H9 (cell line): ENCODE results near the gene SRGAP3. TPM values are rescaled to one million over a fixed set of nuclear protein-coding genes. Genes with fewer than 3 reads are reported as not detected.

Source experiments
- DNase-seq: peaks from one replicate; pipeline ENCODE4 v3.0.0-alpha.2; 2017
- H2AFZ ChIP-seq: one replicate; pipeline ENCODE4 v1.6.1; 2013; ENCODE audit warnings: mild to moderate bottlenecking, low read length, control low read depth, moderate library complexity
- H2AK5ac ChIP-seq: 2 replicates; pipeline ENCODE4 v1.6.1; 2013; ENCODE audit warnings: low read length, control low read depth, mixed read lengths; ENCODE audit not compliant: insufficient read length
- H2BK120ac ChIP-seq: one replicate; pipeline ENCODE4 v1.6.1; 2013; ENCODE audit warnings: low read depth, mild to moderate bottlenecking, low read length, control low read depth, inconsistent platforms; ENCODE audit not compliant: poor library complexity, severe bottlenecking
- H2BK12ac ChIP-seq: 2 replicates; pipeline ENCODE4 v1.6.1; 2013; ENCODE audit warnings: low read length, control low read depth, mixed read lengths, low read depth; ENCODE audit not compliant: insufficient read length
- H2BK15ac ChIP-seq: 2 replicates; pipeline ENCODE4 v1.6.1; 2013; ENCODE audit warnings: low read depth, low read length, control low read depth
- H2BK20ac ChIP-seq: one replicate; pipeline ENCODE4 v1.6.1; 2013; ENCODE audit warnings: low read depth, mild to moderate bottlenecking, low read length, control low read depth, inconsistent platforms; ENCODE audit not compliant: poor library complexity, severe bottlenecking
- H2BK5ac ChIP-seq: 2 replicates; pipeline ENCODE4 v1.6.1; 2013; ENCODE audit warnings: low read length, control low read depth, mixed read lengths; ENCODE audit not compliant: insufficient read length
- H3K14ac ChIP-seq: 2 replicates; pipeline ENCODE4 v1.6.1; 2013; ENCODE audit warnings: low read length, control low read depth; ENCODE audit not compliant: insufficient read depth
- H3K18ac ChIP-seq: 2 replicates; pipeline ENCODE4 v1.6.1; 2013; ENCODE audit warnings: low read depth, mild to moderate bottlenecking, mixed read lengths, low read length, control low read depth; ENCODE audit not compliant: insufficient read length
- H3K23ac ChIP-seq: 2 replicates; pipeline ENCODE4 v1.6.1; 2013; ENCODE audit warnings: low read length, control low read depth, mixed read lengths, low read depth; ENCODE audit not compliant: insufficient read length
- H3K23me2 ChIP-seq: 2 replicates; pipeline ENCODE4 v1.6.1; 2013; ENCODE audit warnings: low read depth, mild to moderate bottlenecking, mixed read lengths, low read length, control low read depth; ENCODE audit not compliant: insufficient read length, poor library complexity, severe bottlenecking
- H3K27ac ChIP-seq: 2 replicates; pipeline ENCODE4 v1.5.1; 2013; ENCODE audit warnings: low read length, control low read depth, mixed read lengths, low read depth; ENCODE audit not compliant: insufficient read length
- H3K27me3 ChIP-seq: 2 replicates; pipeline ENCODE4 v1.6.1; 2013; ENCODE audit warnings: low read length, control low read depth, inconsistent platforms; ENCODE audit not compliant: insufficient read depth
- H3K4ac ChIP-seq: 2 replicates; pipeline ENCODE4 v1.6.1; 2013; ENCODE audit warnings: low read depth, mild to moderate bottlenecking, control low read depth, inconsistent platforms, low read length, moderate library complexity
- H3K4me1 ChIP-seq: 2 replicates; pipeline ENCODE4 v1.6.1; 2013; ENCODE audit warnings: low read length, control low read depth, inconsistent platforms; ENCODE audit not compliant: insufficient read depth
- H3K4me2 ChIP-seq: 2 replicates; pipeline ENCODE4 v1.6.1; 2013; ENCODE audit warnings: low read length, control low read depth, mixed read lengths; ENCODE audit not compliant: insufficient read length, insufficient read depth
- H3K56ac ChIP-seq: 2 replicates; pipeline ENCODE4 v1.6.1; 2013; ENCODE audit warnings: low read depth, mild to moderate bottlenecking, mixed read lengths, low read length, control low read depth; ENCODE audit not compliant: insufficient read length
- H3K79me1 ChIP-seq: 2 replicates; pipeline ENCODE4 v1.6.1; 2013; ENCODE audit warnings: low read depth, mild to moderate bottlenecking, moderate library complexity, low read length, control low read depth, inconsistent platforms; ENCODE audit not compliant: insufficient read depth, poor library complexity, severe bottlenecking
- H3K79me2 ChIP-seq: 2 replicates; pipeline ENCODE4 v1.6.1; 2013; ENCODE audit warnings: low read length, control low read depth, inconsistent platforms; ENCODE audit not compliant: insufficient read depth
- H3K9ac ChIP-seq: 2 replicates; pipeline ENCODE4 v1.6.1; 2013; ENCODE audit warnings: low read length, control low read depth, mixed read lengths; ENCODE audit not compliant: insufficient read length; ENCODE audit errors: extremely low read depth
- H3K9me3 ChIP-seq: one replicate; pipeline ENCODE4 v1.6.1; 2013; ENCODE audit warnings: low read depth, low read length, inconsistent platforms; ENCODE audit not compliant: control insufficient read depth
- H3T11ph ChIP-seq: one replicate; pipeline ENCODE4 v1.6.1; 2013; ENCODE audit warnings: mild to moderate bottlenecking, low read length, control low read depth, inconsistent platforms
- H4K20me1 ChIP-seq: one replicate; pipeline ENCODE4 v1.6.1; 2013; ENCODE audit not compliant: control insufficient read depth, insufficient read length, insufficient read depth
- H4K5ac ChIP-seq: 2 replicates; pipeline ENCODE4 v1.6.1; 2013; ENCODE audit warnings: low read depth, mild to moderate bottlenecking, mixed read lengths, low read length, control low read depth; ENCODE audit not compliant: insufficient read length
- H4K8ac ChIP-seq: replicated peaks from 2 replicates; pipeline ENCODE4 v1.6.1; 2013; ENCODE audit warnings: low read length, control low read depth, mixed read lengths, low read depth; ENCODE audit not compliant: insufficient read length
- H4K91ac ChIP-seq: 2 replicates; pipeline ENCODE4 v1.6.1; 2013; ENCODE audit warnings: low read depth, mild to moderate bottlenecking, moderate library complexity, mixed read lengths, low read length, control low read depth; ENCODE audit not compliant: insufficient read length
- H3K27ac Mint-ChIP-seq, 3 experiments: 2 replicates in 2 of 3; 3 replicates in 1 of 3; pipeline ENCODE4 v1.8.0; 2020 to 2021; ENCODE audit warnings: mixed read lengths in 3 of 3, mild to moderate bottlenecking in 1 of 3, moderate library complexity in 1 of 3
- H3K27me3 Mint-ChIP-seq: 2 replicates; pipeline ENCODE4 v1.8.0; 2021; ENCODE audit warnings: low read depth, mild to moderate bottlenecking, moderate library complexity, mixed read lengths
- H3K36me3 Mint-ChIP-seq, 3 experiments: 2 replicates in 2 of 3; 3 replicates in 1 of 3; pipeline ENCODE4 v1.8.0; 2020 to 2021; ENCODE audit warnings: low read depth in 3 of 3, mixed read lengths in 3 of 3; ENCODE audit not compliant: insufficient read depth in 1 of 3
- H3K4me1 Mint-ChIP-seq, 2 experiments: 2 replicates each; pipeline ENCODE4 v1.8.0; 2020; ENCODE audit warnings: mixed read lengths in 2 of 2
- H3K4me3 Mint-ChIP-seq, 2 experiments: 2 replicates in 1 of 2; 3 replicates in 1 of 2; pipeline ENCODE4 v1.8.0; 2020 to 2021; ENCODE audit warnings: mild to moderate bottlenecking in 2 of 2, mixed read lengths in 2 of 2, moderate library complexity in 1 of 2
- H3K9me3 Mint-ChIP-seq, 2 experiments: 2 replicates in 1 of 2; 3 replicates in 1 of 2; pipeline ENCODE4 v1.8.0; 2020; ENCODE audit warnings: mild to moderate bottlenecking in 2 of 2, mixed read lengths in 2 of 2, moderate library complexity in 1 of 2
- WGBS: extraction: QIAGEN DNeasy Blood & Tissue Kit; methylation state at CpG from one replicate; pipeline ENCODE4 v1.1.7; 2013; ENCODE audit warnings: missing lambda C conversion rate, low lambda C conversion rate, mixed read lengths; ENCODE audit not compliant: insufficient read length; ENCODE audit errors: extremely low coverage; 5-methylcytosine and 5-hydroxymethylcytosine counted together
- total RNA-seq: library from RNA; stranded (reverse); gene quantifications from 2 replicates; pipeline ENCODE4 v1.2.1, GENCODE V29; 2021
- TF ChIP-seq, protein P1 (sequence below): fragments of 200-600 bp; sonication (generic); conservative IDR thresholded peaks from 3 replicates; pipeline ENCODE4 v1.8.0; 2021; ENCODE audit warnings: antibody characterized with exemption, mild to moderate bottlenecking

The SRGAP3 gene
- total RNA-seq, 1 experiment from 2014 or later: 3.4 TPM

DNA sequence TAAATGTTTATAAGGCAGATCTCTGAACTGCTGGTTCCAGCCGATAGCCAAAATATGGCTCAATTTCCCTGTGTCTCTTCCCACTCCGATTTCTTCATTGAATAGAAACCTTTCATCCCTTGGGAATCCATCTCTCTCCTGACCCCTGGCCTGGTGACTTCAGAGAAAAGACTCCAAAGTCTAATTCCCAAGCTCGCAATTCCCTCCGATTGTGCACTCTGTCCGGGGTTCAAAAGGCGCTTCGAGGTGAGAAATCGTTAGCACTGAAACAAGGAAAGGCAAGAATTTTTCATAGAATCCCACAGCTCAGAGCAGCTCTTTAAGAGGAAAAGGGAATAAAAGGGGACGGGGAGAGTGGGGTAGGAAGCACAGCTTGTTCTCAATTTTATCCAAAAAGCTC lies 267.7 kb downstream of the SRGAP3 start:
- H3K9ac ChIP-seq: no peak overlapping the region
- no peak overlapping the region for H3K4me2 ChIP-seq
- H2AK5ac ChIP-seq: no peak overlapping the region
- H3K56ac ChIP-seq: no peak overlapping the region
- H4K91ac ChIP-seq: no peak overlapping the region
- H4K20me1 ChIP-seq: no peaks in the 10 kb centered on the region
- no peaks in the 10 kb centered on the region for H3K23me2 ChIP-seq
- DNase-seq: no peak
- H2BK120ac ChIP-seq: no peak overlapping the region
- H3K9me3 ChIP-seq: no peaks in the 10 kb centered on the region
- no peak overlapping the region for H3K14ac ChIP-seq
- H3K18ac ChIP-seq: no peak overlapping the region
- no CpG with 5 or more reads among the region's 9 CpGs for WGBS
- H3K4ac ChIP-seq: no peak overlapping the region
- Mint-ChIP-seq H3K4me1 (no peaks in the 10 kb centered on the region), H3K27me3 (peaks cover 26% of the 10 kb centered on the region), H3K36me3 (0 out of 7 replicates have a peak, but pooled peaks cover 0 to 1% (median 0%) of the 10 kb centered on the region in 3 experiments), H3K27ac (no peak overlapping the region), H3K4me3 (no peak overlapping the region), H3K9me3 (peaks cover 0 to 5% of the 10 kb centered on the region in 2 experiments; a peak in 2 of 5 replicates)
- no peak overlapping the region for H2BK15ac ChIP-seq
- no peak overlapping the region for H3K23ac ChIP-seq
- H3K79me2 ChIP-seq: no peaks in the 10 kb centered on the region
- H2BK12ac ChIP-seq: no peak overlapping the region
- no peak overlapping the region for H2AFZ ChIP-seq
- H3K79me1 ChIP-seq: no peaks in the 10 kb centered on the region
- H3K4me1 ChIP-seq: no peaks in the 10 kb centered on the region
- no peak overlapping the region for H3T11ph ChIP-seq
- no peak overlapping the region for H2BK5ac ChIP-seq
- no peak overlapping the region for H4K8ac ChIP-seq
- TF ChIP-seq, protein P1, sequence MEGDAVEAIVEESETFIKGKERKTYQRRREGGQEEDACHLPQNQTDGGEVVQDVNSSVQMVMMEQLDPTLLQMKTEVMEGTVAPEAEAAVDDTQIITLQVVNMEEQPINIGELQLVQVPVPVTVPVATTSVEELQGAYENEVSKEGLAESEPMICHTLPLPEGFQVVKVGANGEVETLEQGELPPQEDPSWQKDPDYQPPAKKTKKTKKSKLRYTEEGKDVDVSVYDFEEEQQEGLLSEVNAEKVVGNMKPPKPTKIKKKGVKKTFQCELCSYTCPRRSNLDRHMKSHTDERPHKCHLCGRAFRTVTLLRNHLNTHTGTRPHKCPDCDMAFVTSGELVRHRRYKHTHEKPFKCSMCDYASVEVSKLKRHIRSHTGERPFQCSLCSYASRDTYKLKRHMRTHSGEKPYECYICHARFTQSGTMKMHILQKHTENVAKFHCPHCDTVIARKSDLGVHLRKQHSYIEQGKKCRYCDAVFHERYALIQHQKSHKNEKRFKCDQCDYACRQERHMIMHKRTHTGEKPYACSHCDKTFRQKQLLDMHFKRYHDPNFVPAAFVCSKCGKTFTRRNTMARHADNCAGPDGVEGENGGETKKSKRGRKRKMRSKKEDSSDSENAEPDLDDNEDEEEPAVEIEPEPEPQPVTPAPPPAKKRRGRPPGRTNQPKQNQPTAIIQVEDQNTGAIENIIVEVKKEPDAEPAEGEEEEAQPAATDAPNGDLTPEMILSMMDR: no peak
- H3K27ac ChIP-seq: no peak overlapping the region
- no peaks in the 10 kb centered on the region for H3K27me3 ChIP-seq
- no peak overlapping the region for H2BK20ac ChIP-seq
- H4K5ac ChIP-seq: no peak overlapping the region
